Sigmoid colon (tissue), 7 donors: ENCODE measurements around the gene SUPT6H. TPM values are rescaled to one million over a fixed set of nuclear protein-coding genes. Genes with fewer than 3 reads are reported as not detected.
"Not testable (repeated sequence)": the region's sequence is repeated elsewhere in the genome, so short reads cannot be mapped to it uniquely, and the experiment has no call there.

Experiments used
- DNase-seq: peaks from one replicate; pipeline ENCODE4 v3.0.0-alpha.2; 2019
- H3K27ac ChIP-seq, 4 donors: fragments of 200-600 bp; sonication (generic); one replicate each; pipeline ENCODE4 v1.5.1; 2016 to 2019; ENCODE audit warnings: mild to moderate bottlenecking in 1 of 4
- H3K27me3 ChIP-seq, 3 donors: fragments of 200-600 bp; sonication (generic); one replicate each; pipeline ENCODE4 v1.5.1; 2019; ENCODE audit warnings: mild to moderate bottlenecking in 1 of 3
- H3K36me3 ChIP-seq, 4 donors: fragments of 200-600 bp; sonication (generic); one replicate each; pipeline ENCODE4 v1.5.1; 2016 to 2019
- H3K4me1 ChIP-seq, 4 donors: fragments of 200-600 bp; sonication (generic); one replicate each; pipeline ENCODE4 v1.5.1; 2017 to 2019
- H3K4me3 ChIP-seq, 4 donors: fragments of 200-600 bp; sonication (generic); one replicate each; pipeline ENCODE4 v1.5.1; 2017 to 2019; ENCODE audit warnings: mild to moderate bottlenecking in 2 of 4, moderate library complexity in 1 of 4
- H3K9me3 ChIP-seq, 4 donors: fragments of 200-600 bp in 3 of 4; sonication (generic) in 3 of 4; one replicate each; pipeline versions ENCODE4 v1.5.1 to v1.6.1; 2013 to 2019
- EP300 ChIP-seq, 4 donors: sonication (generic); formaldehyde crosslinking; IDR thresholded peaks; one replicate each; pipeline ENCODE4 v1.6.1; 2017; ENCODE audit warnings: antibody characterized with exemption in 4 of 4
- POLR2A ChIP-seq, 2 donors: fragments of 450-650 bp; IDR thresholded peaks; one replicate each; pipeline ENCODE4 v1.6.1; 2016; ENCODE audit warnings: antibody characterized with exemption in 2 of 2, mild to moderate bottlenecking in 2 of 2, moderate library complexity in 2 of 2
- POLR2AphosphoS5 ChIP-seq, 4 donors: sonication (generic); formaldehyde crosslinking; IDR thresholded peaks; one replicate each; pipeline ENCODE4 v1.6.1; 2017; ENCODE audit warnings: antibody characterized with exemption in 4 of 4
- WGBS, 2 donors: extraction: QIAGEN DNeasy Blood & Tissue Kit; methylation state at CpG; one replicate each; pipeline ENCODE4 v1.1.7; 2013; 5-methylcytosine and 5-hydroxymethylcytosine counted together
- intact Hi-C: fragments of 100-400 bp; cut with DNase I; formaldehyde crosslinking; loops from one replicate; pipeline ENCODE4 v1.15.1; 2023
- polyA plus RNA-seq, 3 donors: library from polyadenylated mRNA; stranded (reverse); fragments of 200-250 nt; gene quantifications; one replicate each; pipeline ENCODE4 v1.2.3, GENCODE V29; 2013
- total RNA-seq, 4 donors: library from RNA; depleted of rRNA; stranded (reverse); fragments of >200 nt; gene quantifications; one replicate each; pipeline ENCODE4 v1.1.0, GENCODE V29; 2016
- TF ChIP-seq, protein P1 (sequence below), 4 experiments: fragments of 450-650 bp in 3 of 4; fragments of 200-600 bp in 1 of 4; IDR thresholded peaks; one replicate each; pipeline ENCODE4 v1.5.1; 2016 to 2019; ENCODE audit warnings: antibody characterized with exemption in 4 of 4, mild to moderate bottlenecking in 3 of 4, moderate library complexity in 2 of 4
- donor health status: healthy with polysubstance abuse.
- donor health status: Bipolar disorder and iron deficiency.
- donor health status: healthy.

Gene SUPT6H
- total and polyA plus RNA-seq, 7 donors: 12.0 to 75.6 (median 49.0) TPM

- peaks cover 0 to 8% (median 0%) of the 10 kb centered on the region in 3 donors for H3K27me3 ChIP-seq
- no peaks in the 10 kb centered on the region for H3K9me3 ChIP-seq
- H3K4me1 ChIP-seq: peaks cover 0 to 71% (median 62%) of the 10 kb centered on the region in 4 donors
- H3K36me3 ChIP-seq: peaks cover 17 to 38% (median 27%) of the 10 kb centered on the region in 4 donors
- H3K4me3 ChIP-seq: no peak overlapping the region
- 62 to 79% methylated on average over 6 of the region's 6 CpGs for WGBS, 2 donors
- DNase-seq: no peak
- H3K27ac ChIP-seq: no peak overlapping the region
- intact Hi-C loops: loop anchor here (10.0 kb wide), 1 partner anchor 572 kb away; the partner anchor contains the start of gene NUFIP2
- TF ChIP-seq POLR2AphosphoS5 (IDR thresholded peaks at IDR 0.05): no peak
- TF ChIP-seq POLR2A (IDR thresholded peaks at IDR 0.05): no peak
- TF ChIP-seq, protein P1, sequence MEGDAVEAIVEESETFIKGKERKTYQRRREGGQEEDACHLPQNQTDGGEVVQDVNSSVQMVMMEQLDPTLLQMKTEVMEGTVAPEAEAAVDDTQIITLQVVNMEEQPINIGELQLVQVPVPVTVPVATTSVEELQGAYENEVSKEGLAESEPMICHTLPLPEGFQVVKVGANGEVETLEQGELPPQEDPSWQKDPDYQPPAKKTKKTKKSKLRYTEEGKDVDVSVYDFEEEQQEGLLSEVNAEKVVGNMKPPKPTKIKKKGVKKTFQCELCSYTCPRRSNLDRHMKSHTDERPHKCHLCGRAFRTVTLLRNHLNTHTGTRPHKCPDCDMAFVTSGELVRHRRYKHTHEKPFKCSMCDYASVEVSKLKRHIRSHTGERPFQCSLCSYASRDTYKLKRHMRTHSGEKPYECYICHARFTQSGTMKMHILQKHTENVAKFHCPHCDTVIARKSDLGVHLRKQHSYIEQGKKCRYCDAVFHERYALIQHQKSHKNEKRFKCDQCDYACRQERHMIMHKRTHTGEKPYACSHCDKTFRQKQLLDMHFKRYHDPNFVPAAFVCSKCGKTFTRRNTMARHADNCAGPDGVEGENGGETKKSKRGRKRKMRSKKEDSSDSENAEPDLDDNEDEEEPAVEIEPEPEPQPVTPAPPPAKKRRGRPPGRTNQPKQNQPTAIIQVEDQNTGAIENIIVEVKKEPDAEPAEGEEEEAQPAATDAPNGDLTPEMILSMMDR (IDR thresholded peaks at IDR 0.05): no peak
- no peak for TF ChIP-seq EP300 (IDR thresholded peaks at IDR 0.05)
Observed at GRCh38 chr17:28723159-28723835, 61.3 kb downstream of the SUPT6H start.

DNA sequence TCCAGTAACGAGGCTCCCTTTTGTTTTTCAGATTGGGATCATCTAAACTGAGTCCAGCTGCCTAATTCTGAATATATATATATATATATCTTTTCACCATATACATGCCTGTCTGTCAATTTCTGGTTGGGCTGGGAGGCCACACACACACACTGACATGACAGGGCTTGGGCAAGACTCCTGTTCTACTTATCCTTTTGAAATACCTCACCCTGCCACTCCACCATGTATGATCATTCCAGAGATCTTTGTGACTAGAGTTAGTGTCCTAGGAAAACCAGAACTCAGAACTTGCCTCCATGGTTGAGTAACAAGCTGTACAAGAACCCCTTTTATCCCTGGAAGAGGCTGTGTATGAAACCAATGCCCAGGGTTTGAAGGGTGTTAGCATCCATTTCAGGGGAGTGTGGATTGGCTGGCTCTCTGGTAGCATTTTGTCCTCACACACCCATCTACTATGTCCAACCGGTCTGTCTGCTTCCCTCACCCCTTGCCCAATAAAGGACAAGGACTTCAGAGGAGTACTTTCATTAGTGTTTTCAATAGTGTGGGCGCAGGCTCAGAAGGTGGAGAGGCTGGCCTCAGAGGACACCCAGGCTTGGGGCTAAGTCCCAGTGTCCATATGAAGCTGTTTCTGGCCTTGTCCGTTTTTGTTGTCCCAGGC is 62.0 kb downstream of the SUPT6H start:
- not testable (repeated sequence) for H3K9me3 ChIP-seq, H3K27me3 ChIP-seq, H3K27ac ChIP-seq, DNase-seq, H3K4me3 ChIP-seq
- peaks cover 0 to 65% (median 56%) of the 10 kb centered on the region in 4 donors for H3K4me1 ChIP-seq
- intact Hi-C loops: loop anchor here (10.0 kb wide), 1 partner anchor 571 kb away; the partner anchor contains the start of gene NUFIP2
- WGBS, 2 donors: 43 to 71% methylated on average over 4 of the region's 4 CpGs
- peaks cover 17 to 38% (median 27%) of the 10 kb centered on the region in 4 donors for H3K36me3 ChIP-seq

GRCh38 chr17:28724500-28725165 is 62.6 kb downstream of the SUPT6H start:
- peak overlapping the region in 2 of 4 donors; percentile 96 to 97 for H3K27ac ChIP-seq
- no peak for TF ChIP-seq POLR2A (IDR thresholded peaks at IDR 0.05)
- no peak for DNase-seq
- peaks cover 0 to 61% (median 54%) of the 10 kb centered on the region in 4 donors for H3K4me1 ChIP-seq
- no peaks in the 10 kb centered on the region for H3K9me3 ChIP-seq
- intact Hi-C loops: loop anchor here (5.0 to 10.0 kb wide), 3 partner anchors 88 to 570 kb away; partner anchors contain the start of genes FLOT2 and NUFIP2
- H3K4me3 ChIP-seq: no peak overlapping the region
- 62 to 79% methylated on average over 10 of the region's 10 CpGs for WGBS, 2 donors
- H3K27me3 ChIP-seq: peaks cover 0 to 8% (median 0%) of the 10 kb centered on the region in 3 donors
- peaks cover 17 to 38% (median 27%) of the 10 kb centered on the region in 4 donors for H3K36me3 ChIP-seq

- peak; percentile 70 for DNase-seq
- peaks cover 0 to 60% (median 54%) of the 10 kb centered on the region in 4 donors for H3K4me1 ChIP-seq
- peaks cover 17 to 38% (median 27%) of the 10 kb centered on the region in 4 donors for H3K36me3 ChIP-seq
- TF ChIP-seq, protein P1 (IDR thresholded peaks at IDR 0.05): no peak
- no peak for TF ChIP-seq EP300 (IDR thresholded peaks at IDR 0.05)
- TF ChIP-seq POLR2A (IDR thresholded peaks at IDR 0.05): no peak
- TF ChIP-seq POLR2AphosphoS5 (IDR thresholded peaks at IDR 0.05): peak in 2 of 4 donors; percentile 21 to 35
- H3K27me3 ChIP-seq: peaks cover 0 to 8% (median 0%) of the 10 kb centered on the region in 3 donors
- intact Hi-C loops: loop anchor here (5.0 to 10.0 kb wide), 3 partner anchors 87 to 570 kb away; partner anchors contain the start of genes FLOT2 and NUFIP2
- WGBS, 2 donors: 6 to 29% methylated on average over 20 of the region's 20 CpGs
- H3K9me3 ChIP-seq: no peaks in the 10 kb centered on the region
- H3K4me3 ChIP-seq: peak overlapping the region in 3 of 4 donors; percentile 60 to 83 (median 75)
- peak overlapping the region; percentile 88 to 97 (median 96) for H3K27ac ChIP-seq
Observed at GRCh38 chr17:28725166-28725659, 63.2 kb downstream of the SUPT6H start.

- Histone ChIP-seq H3K4me1 (peaks cover 0 to 54% (median 49%) of the 10 kb centered on the region in 4 donors), H3K27me3 (peaks cover 0 to 8% (median 0%) of the 10 kb centered on the region in 3 donors), H3K36me3 (peaks cover 17 to 38% (median 27%) of the 10 kb centered on the region in 4 donors), H3K9me3 (no peaks in the 10 kb centered on the region), H3K27ac (peak overlapping the region; percentile 88 to 97 (median 96)), H3K4me3 (peak overlapping the region; percentile 26 to 83 (median 68))
- peak; percentile 84 for DNase-seq
- intact Hi-C loops: loop anchor here (5.0 to 10.0 kb wide), 3 partner anchors 87 to 569 kb away; partner anchors contain the start of genes FLOT2 and NUFIP2
- TF ChIP-seq POLR2A (IDR thresholded peaks at IDR 0.05) (no peak), POLR2AphosphoS5 (IDR thresholded peaks at IDR 0.05) (peak in 1 of 4 donors; percentile 6)
- WGBS, 2 donors: 1 to 2% methylated on average over 45 of the region's 45 CpGs
Observed at GRCh38 chr17:28725660-28726225, 63.7 kb downstream of the SUPT6H start.
